HPDE6-E6E7 (cell line): ENCODE results near the gene PTPRG.
A peak's percentile ranks its signal among the peaks of the same experiment; 100 is the strongest.

Experiments
- DNase-seq: peaks from one replicate; pipeline ENCODE4 v3.0.0; 2011; ENCODE audit warnings: missing footprints; ENCODE audit errors: extremely low spot score

PTPRG gene

GRCh38 chr3:61894988-61895935 lies 333.9 kb downstream of the PTPRG start:
- DNase-seq = peak; percentile 17

- DNase-seq = no peak
Measured at GRCh38 chr3:61896251-61896650, 334.9 kb downstream of the PTPRG start.

GRCh38 chr3:61897848-61898247 lies 336.5 kb downstream of the PTPRG start:
- no peak for DNase-seq

- no peak for DNase-seq
Measured at GRCh38 chr3:61899700-61900462, 338.5 kb downstream of the PTPRG start.

GRCh38 chr3:61901496-61901895 lies 340.1 kb downstream of the PTPRG start:
- DNase-seq = no peak

- DNase-seq = no peak
Measured at GRCh38 chr3:61901986-61902385, 340.6 kb downstream of the PTPRG start.

- DNase-seq = no peak
Measured at GRCh38 chr3:61903074-61903473, 341.7 kb downstream of the PTPRG start.

GRCh38 chr3:61903931-61904657 lies 342.7 kb downstream of the PTPRG start:
- no peak for DNase-seq

GRCh38 chr3:61907210-61907795 lies 345.9 kb downstream of the PTPRG start:
- DNase-seq = no peak

- DNase-seq = no peak
Measured at GRCh38 chr3:61908382-61908781, 347.0 kb downstream of the PTPRG start.

- DNase-seq = no peak
Measured at GRCh38 chr3:61910732-61911131, 349.4 kb downstream of the PTPRG start.

GRCh38 chr3:61912158-61912557 lies 350.8 kb downstream of the PTPRG start:
- DNase-seq = no peak

GRCh38 chr3:61913701-61914100 lies 352.3 kb downstream of the PTPRG start:
- DNase-seq = no peak

GRCh38 chr3:61914276-61914675 lies 352.9 kb downstream of the PTPRG start:
- DNase-seq = no peak

- no peak for DNase-seq
Measured at GRCh38 chr3:61915296-61915695, 353.9 kb downstream of the PTPRG start.

GRCh38 chr3:61919371-61919770 lies 358.0 kb downstream of the PTPRG start:
- no peak for DNase-seq

GRCh38 chr3:61922118-61922517 lies 360.7 kb downstream of the PTPRG start:
- no peak for DNase-seq

- no peak for DNase-seq
Measured at GRCh38 chr3:61924090-61924735, 362.8 kb downstream of the PTPRG start.

- no peak for DNase-seq
Measured at GRCh38 chr3:61924991-61925390, 363.6 kb downstream of the PTPRG start.

GRCh38 chr3:61925721-61926120 lies 364.4 kb downstream of the PTPRG start:
- DNase-seq = no peak

GRCh38 chr3:61926923-61927322 lies 365.6 kb downstream of the PTPRG start:
- DNase-seq = no peak
